Stimulated activated naive B cell treated with anti-CD40 and anti-IgM and Interleukin-4, amounts not matched to agents 10 μg/mL and 1 μg/mL and 100 μg/mL, for 72 hours (primary cell): ENCODE measurements around the gene SLC25A1.
A peak's percentile ranks its signal among the peaks of the same experiment; 100 is the strongest.
"Not testable (repeated sequence)": the region's sequence is repeated elsewhere in the genome, so short reads cannot be mapped to it uniquely, and the experiment has no call there.

Source experiments
- ATAC-seq, 2 donors: fragments of 150-1000 bp; cut with Tn5 transposase; replicated peaks; 2 replicates each; pipeline ENCODE4 v1.10.0; 2021; ENCODE audit warnings: moderate library complexity in 1 of 2
- DNase-seq: peaks from one replicate; pipeline ENCODE4 v3.0.0; 2021
- H3K27ac Mint-ChIP-seq: one replicate; pipeline ENCODE4 v1.8.0; 2022; ENCODE audit warnings: mild to moderate bottlenecking, mixed read lengths
- H3K27me3 Mint-ChIP-seq, 2 donors: one replicate each; pipeline ENCODE4 v1.8.0; 2022; ENCODE audit warnings: mixed read lengths in 2 of 2
- H3K36me3 Mint-ChIP-seq, 2 donors: one replicate each; pipeline ENCODE4 v1.8.0; 2022; ENCODE audit warnings: mixed read lengths in 2 of 2, mild to moderate bottlenecking in 1 of 2
- H3K4me1 Mint-ChIP-seq, 2 donors: one replicate each; pipeline ENCODE4 v1.8.0; 2022; ENCODE audit warnings: mixed read lengths in 2 of 2, mild to moderate bottlenecking in 1 of 2
- H3K4me3 Mint-ChIP-seq, 2 donors: one replicate each; pipeline ENCODE4 v1.8.0; 2022; ENCODE audit warnings: mild to moderate bottlenecking in 2 of 2, mixed read lengths in 2 of 2, moderate library complexity in 1 of 2
- H3K9me3 Mint-ChIP-seq, 2 donors: one replicate each; pipeline ENCODE4 v1.8.0; 2022; ENCODE audit warnings: mixed read lengths in 2 of 2, mild to moderate bottlenecking in 1 of 2

SLC25A1 gene

DNA sequence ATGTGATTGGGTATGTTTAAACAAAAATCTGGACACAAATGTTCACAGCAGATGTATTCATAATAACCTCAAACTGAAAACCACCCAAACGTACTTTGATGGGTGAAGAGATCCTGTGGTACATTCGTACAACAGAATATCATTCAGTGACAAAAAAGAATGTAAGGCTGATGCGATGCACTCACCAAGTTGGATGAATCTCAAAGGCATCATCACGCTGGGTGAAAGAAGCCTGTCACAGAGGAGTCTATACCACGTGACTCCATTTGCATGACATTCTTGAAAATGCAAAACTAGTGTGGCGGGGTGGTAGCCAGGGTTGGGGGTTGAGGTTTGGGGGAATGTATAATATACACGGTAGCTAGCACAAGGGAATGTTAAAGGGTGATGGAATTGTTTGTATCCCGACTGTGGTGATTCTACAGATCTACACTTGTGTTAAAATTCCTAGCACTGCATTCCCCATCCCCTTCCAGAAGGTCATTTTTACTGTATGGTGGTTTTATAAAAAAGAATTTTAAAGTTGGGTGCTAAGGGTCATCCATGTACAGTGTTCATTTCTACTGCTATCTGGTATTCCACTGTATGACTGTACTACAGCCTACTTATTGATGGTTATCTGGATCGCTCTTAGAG lies 35.0 kb upstream of the SLC25A1 start:
- Mint-ChIP-seq H3K27ac (no peak overlapping the region), H3K36me3 (no peaks in the 10 kb centered on the region)
- ATAC-seq: no peak

GRCh38 chr22:19213001-19213400 lies 34.5 kb upstream of the SLC25A1 start:
- ATAC-seq (no peak), DNase-seq (no peak)
- no peak overlapping the region for H3K4me3 Mint-ChIP-seq
- H3K27ac Mint-ChIP-seq: no peak overlapping the region
- peaks cover 2 to 3% of the 10 kb centered on the region in 2 donors for H3K4me1 Mint-ChIP-seq
- no peaks in the 10 kb centered on the region for H3K9me3 Mint-ChIP-seq
- H3K27me3 Mint-ChIP-seq: peaks cover 6 to 9% of the 10 kb centered on the region in 2 donors
- no peaks in the 10 kb centered on the region for H3K36me3 Mint-ChIP-seq

More for the DNA sequence above, 35.0 kb upstream of the SLC25A1 start:
- no peak for DNase-seq
- Mint-ChIP-seq H3K9me3 (no peaks in the 10 kb centered on the region), H3K4me3 (no peak overlapping the region), H3K4me1 (peaks cover 3 to 5% of the 10 kb centered on the region in 2 donors), H3K27me3 (peaks cover 6 to 9% of the 10 kb centered on the region in 2 donors)

DNA sequence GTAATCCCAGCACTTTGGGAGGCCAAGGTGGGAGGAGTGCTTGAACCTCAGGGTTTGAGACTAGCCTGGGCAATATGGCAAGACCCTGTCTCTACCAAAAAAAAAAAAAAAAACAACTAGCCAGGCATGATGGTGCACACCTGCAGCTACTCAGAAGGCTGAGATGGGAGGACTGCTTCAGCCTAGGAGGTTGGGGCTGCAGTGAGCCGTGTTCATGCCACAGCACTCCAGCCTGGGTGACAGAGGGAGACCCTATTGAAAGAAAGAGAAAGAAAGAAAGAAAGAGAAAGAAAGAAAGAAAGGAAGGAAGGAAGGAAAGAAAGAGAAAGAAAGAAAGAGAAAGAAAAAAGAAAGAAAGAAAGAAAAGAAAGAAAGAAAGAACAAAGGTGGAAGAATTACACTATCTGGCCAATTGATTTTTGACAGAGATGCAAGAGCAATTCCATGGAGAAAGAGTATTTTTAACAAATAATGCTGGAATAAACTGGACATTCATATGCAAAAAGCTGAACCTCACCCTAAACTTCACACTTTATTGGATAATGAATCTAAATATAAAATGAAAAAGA lies 33.9 kb upstream of the SLC25A1 start:
- no peak overlapping the region for H3K4me3 Mint-ChIP-seq
- H3K27ac Mint-ChIP-seq: no peak overlapping the region
- no peaks in the 10 kb centered on the region for H3K9me3 Mint-ChIP-seq
- ATAC-seq (no peak), DNase-seq (no peak)
- no peaks in the 10 kb centered on the region for H3K4me1 Mint-ChIP-seq
- H3K27me3 Mint-ChIP-seq: peaks cover 6 to 9% of the 10 kb centered on the region in 2 donors
- H3K36me3 Mint-ChIP-seq: no peaks in the 10 kb centered on the region

DNA sequence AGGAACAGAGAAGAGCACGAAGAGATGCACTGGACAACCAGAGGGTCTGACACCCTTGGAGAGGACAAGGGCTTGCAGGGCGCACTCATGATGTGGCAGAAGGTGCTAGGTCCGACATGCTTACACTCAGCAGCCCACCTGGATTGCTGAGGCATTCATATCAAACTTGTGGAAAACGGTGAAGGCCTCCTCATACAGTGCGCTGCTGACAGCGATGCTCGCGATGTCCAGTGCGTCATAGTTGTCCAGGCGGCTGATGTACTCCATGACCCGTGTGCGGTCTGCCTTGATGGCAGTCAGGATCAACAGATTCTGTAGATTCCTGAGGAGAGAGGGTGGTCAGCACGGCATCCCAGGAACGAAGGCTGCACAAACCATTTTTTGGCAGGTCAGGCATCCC lies 31.7 kb upstream of the SLC25A1 start:
- H3K4me1 Mint-ChIP-seq: no peaks in the 10 kb centered on the region
- DNase-seq (no peak), ATAC-seq (no peak)
- H3K36me3 Mint-ChIP-seq: no peaks in the 10 kb centered on the region
- peaks cover 6 to 9% of the 10 kb centered on the region in 2 donors for H3K27me3 Mint-ChIP-seq
- H3K27ac Mint-ChIP-seq: no peak overlapping the region
- no peak overlapping the region for H3K4me3 Mint-ChIP-seq
- no peaks in the 10 kb centered on the region for H3K9me3 Mint-ChIP-seq

GRCh38 chr22:19208287-19208847 lies 29.8 kb upstream of the SLC25A1 start:
- Mint-ChIP-seq H3K36me3 (no peaks in the 10 kb centered on the region), H3K4me1 (no peaks in the 10 kb centered on the region), H3K27ac (no peak overlapping the region), H3K27me3 (peaks cover 10 to 16% of the 10 kb centered on the region in 2 donors), H3K9me3 (no peaks in the 10 kb centered on the region), H3K4me3 (no peak overlapping the region)
- ATAC-seq: no peak
- no peak for DNase-seq

DNA sequence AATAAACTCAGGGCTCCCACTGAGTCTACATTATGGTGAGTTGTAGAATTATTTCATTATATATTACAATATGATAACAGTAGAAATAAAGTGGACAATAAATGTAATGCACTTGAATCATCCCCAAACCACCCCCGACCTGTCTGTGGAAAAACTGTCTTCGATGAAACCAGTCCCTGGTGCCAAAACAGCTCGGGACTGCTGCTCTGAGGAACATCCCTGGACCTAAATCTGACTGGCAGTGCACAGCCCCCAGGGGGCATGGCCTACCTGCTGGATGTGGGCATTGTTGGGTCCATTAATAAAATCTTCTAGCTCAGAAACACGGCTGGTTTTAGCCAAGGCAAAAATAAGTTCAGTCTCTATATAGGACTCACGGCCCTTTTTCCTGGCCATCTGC lies 29.3 kb upstream of the SLC25A1 start:
- ATAC-seq (no peak), DNase-seq (no peak)
- Mint-ChIP-seq H3K4me3 (no peak overlapping the region), H3K27ac (no peak overlapping the region), H3K9me3 (no peaks in the 10 kb centered on the region), H3K27me3 (peaks cover 10 to 16% of the 10 kb centered on the region in 2 donors), H3K4me1 (no peaks in the 10 kb centered on the region), H3K36me3 (no peaks in the 10 kb centered on the region)

- Mint-ChIP-seq H3K4me3 (no peak overlapping the region), H3K9me3 (peaks cover 2 to 4% of the 10 kb centered on the region in 2 donors), H3K36me3 (no peaks in the 10 kb centered on the region), H3K4me1 (no peaks in the 10 kb centered on the region), H3K27ac (no peak overlapping the region), H3K27me3 (peaks cover 14 to 16% of the 10 kb centered on the region in 2 donors)
- ATAC-seq (no peak), DNase-seq (no peak)
Observed at GRCh38 chr22:19207401-19207808, 28.9 kb upstream of the SLC25A1 start.

GRCh38 chr22:19206287-19206686 lies 27.8 kb upstream of the SLC25A1 start:
- Mint-ChIP-seq H3K9me3 (peaks cover 2 to 5% of the 10 kb centered on the region in 2 donors), H3K36me3 (no peaks in the 10 kb centered on the region), H3K27me3 (peaks cover 14 to 16% of the 10 kb centered on the region in 2 donors), H3K4me1 (no peaks in the 10 kb centered on the region), H3K27ac (no peak overlapping the region), H3K4me3 (no peak overlapping the region)
- no peak for DNase-seq
- ATAC-seq: no peak

- H3K27ac Mint-ChIP-seq: no peak overlapping the region
- no peak overlapping the region for H3K4me3 Mint-ChIP-seq
- H3K9me3 Mint-ChIP-seq: peaks cover 2 to 5% of the 10 kb centered on the region in 2 donors
- ATAC-seq (no peak), DNase-seq (no peak)
- H3K4me1 Mint-ChIP-seq: no peaks in the 10 kb centered on the region
- H3K27me3 Mint-ChIP-seq: peaks cover 10 to 11% of the 10 kb centered on the region in 2 donors
- no peaks in the 10 kb centered on the region for H3K36me3 Mint-ChIP-seq
Observed at GRCh38 chr22:19204640-19205039, 26.1 kb upstream of the SLC25A1 start.

- H3K4me3 Mint-ChIP-seq: no peak overlapping the region
- peaks cover 7 to 8% of the 10 kb centered on the region in 2 donors for H3K27me3 Mint-ChIP-seq
- peaks cover 2 to 5% of the 10 kb centered on the region in 2 donors for H3K9me3 Mint-ChIP-seq
- H3K27ac Mint-ChIP-seq: no peak overlapping the region
- no peak for DNase-seq
- no peaks in the 10 kb centered on the region for H3K4me1 Mint-ChIP-seq
- no peak for ATAC-seq
- H3K36me3 Mint-ChIP-seq: no peaks in the 10 kb centered on the region
Observed at GRCh38 chr22:19203834-19204233, 25.3 kb upstream of the SLC25A1 start.

- DNase-seq, H3K4me3 Mint-ChIP-seq, H3K9me3 Mint-ChIP-seq, H3K4me1 Mint-ChIP-seq, H3K27me3 Mint-ChIP-seq, ATAC-seq, H3K36me3 Mint-ChIP-seq: not testable (repeated sequence)
- peak overlapping the region; percentile 42 for H3K27ac Mint-ChIP-seq
Observed at GRCh38 chr22:19202799-19203186, 24.3 kb upstream of the SLC25A1 start.

GRCh38 chr22:19201869-19202798 lies 23.6 kb upstream of the SLC25A1 start:
- H3K9me3 Mint-ChIP-seq: peaks cover 2 to 5% of the 10 kb centered on the region in 2 donors
- H3K27me3 Mint-ChIP-seq: peaks cover 7 to 8% of the 10 kb centered on the region in 2 donors
- peak overlapping the region; percentile 42 for H3K27ac Mint-ChIP-seq
- ATAC-seq (no peak), DNase-seq (no peak)
- H3K4me3 Mint-ChIP-seq: no peak overlapping the region
- no peaks in the 10 kb centered on the region for H3K4me1 Mint-ChIP-seq
- no peaks in the 10 kb centered on the region for H3K36me3 Mint-ChIP-seq

GRCh38 chr22:19201130-19201868 lies 22.8 kb upstream of the SLC25A1 start:
- H3K9me3 Mint-ChIP-seq: peaks cover 2 to 5% of the 10 kb centered on the region in 2 donors
- ATAC-seq (no peak), DNase-seq (no peak)
- H3K27me3 Mint-ChIP-seq: peaks cover 7 to 8% of the 10 kb centered on the region in 2 donors
- peaks cover 0 to under 1% of the 10 kb centered on the region in 2 donors for H3K4me1 Mint-ChIP-seq
- no peaks in the 10 kb centered on the region for H3K36me3 Mint-ChIP-seq
- H3K4me3 Mint-ChIP-seq: no peak overlapping the region
- H3K27ac Mint-ChIP-seq: no peak overlapping the region

GRCh38 chr22:19199479-19199878 lies 20.9 kb upstream of the SLC25A1 start:
- Mint-ChIP-seq H3K27me3 (peaks cover 7 to 8% of the 10 kb centered on the region in 2 donors), H3K9me3 (peaks cover 2 to 5% of the 10 kb centered on the region in 2 donors), H3K4me1 (peaks cover 9 to 10% of the 10 kb centered on the region in 2 donors), H3K27ac (no peak overlapping the region), H3K4me3 (no peak overlapping the region), H3K36me3 (no peaks in the 10 kb centered on the region)
- no peak for DNase-seq
- no peak for ATAC-seq
